Vagina (tissue), 2 donors: Measurements from ENCODE around the gene LDB2. TPM values are rescaled to one million over a fixed set of nuclear protein-coding genes. Genes with fewer than 3 reads are reported as not detected.

Experiments used
- DNase-seq, 2 donors: peaks; one replicate each; pipeline ENCODE4 v3.0.0-alpha.2; 2017; ENCODE audit errors: extremely low spot score in 2 of 2
- H3K27ac ChIP-seq: fragments of 200-600 bp; sonication (generic); one replicate; pipeline ENCODE4 v1.5.1; 2019
- H3K27me3 ChIP-seq: fragments of 200-600 bp; sonication (generic); one replicate; pipeline ENCODE4 v1.5.1; 2019
- H3K36me3 ChIP-seq, 2 donors: fragments of 200-600 bp; sonication (generic); one replicate each; pipeline ENCODE4 v1.5.1; 2017 to 2019
- H3K4me1 ChIP-seq: fragments of 200-600 bp; sonication (generic); one replicate; pipeline ENCODE4 v1.5.1; 2019
- H3K4me3 ChIP-seq, 2 donors: fragments of 200-600 bp; sonication (generic); 1 replicate in 1 of 2; 2 replicates in 1 of 2; pipeline ENCODE4 v1.5.1; 2016 to 2019
- H3K9me3 ChIP-seq: fragments of 200-600 bp; sonication (generic); one replicate; pipeline ENCODE4 v1.5.1; 2019
- POLR2A ChIP-seq, 2 donors: fragments of 450-650 bp; IDR thresholded peaks; one replicate each; pipeline ENCODE4 v1.6.1; 2017; ENCODE audit warnings: antibody characterized with exemption in 2 of 2, mild to moderate bottlenecking in 2 of 2, moderate library complexity in 2 of 2
- POLR2AphosphoS5 ChIP-seq, 2 donors: sonication (generic); formaldehyde crosslinking; IDR thresholded peaks; one replicate each; pipeline ENCODE4 v1.9.0; 2017; ENCODE audit warnings: antibody characterized with exemption in 2 of 2, mild to moderate bottlenecking in 2 of 2, low read depth in 1 of 2; ENCODE audit not compliant: insufficient read depth in 1 of 2
- intact Hi-C: fragments of 100-400 bp; cut with DNase I; formaldehyde crosslinking; loops from one replicate; pipeline ENCODE4 v1.15.1; 2023
- total RNA-seq: library from RNA; depleted of rRNA; stranded (reverse); fragments of >200 nt; gene quantifications from one replicate; pipeline ENCODE4 v1.2.3, GENCODE V29; 2016
- TF ChIP-seq, protein P1 (sequence below), 3 experiments: fragments of 450-650 bp in 2 of 3; fragments of 200-600 bp in 1 of 3; sonication (generic) in 1 of 3; IDR thresholded peaks; one replicate each; pipeline ENCODE4 v1.5.1; 2017 to 2019; ENCODE audit warnings: antibody characterized with exemption in 3 of 3, mild to moderate bottlenecking in 2 of 3, moderate library complexity in 2 of 3

Gene LDB2
- total RNA-seq, 1 donor from 2014 or later = 70.0 TPM

DNA sequence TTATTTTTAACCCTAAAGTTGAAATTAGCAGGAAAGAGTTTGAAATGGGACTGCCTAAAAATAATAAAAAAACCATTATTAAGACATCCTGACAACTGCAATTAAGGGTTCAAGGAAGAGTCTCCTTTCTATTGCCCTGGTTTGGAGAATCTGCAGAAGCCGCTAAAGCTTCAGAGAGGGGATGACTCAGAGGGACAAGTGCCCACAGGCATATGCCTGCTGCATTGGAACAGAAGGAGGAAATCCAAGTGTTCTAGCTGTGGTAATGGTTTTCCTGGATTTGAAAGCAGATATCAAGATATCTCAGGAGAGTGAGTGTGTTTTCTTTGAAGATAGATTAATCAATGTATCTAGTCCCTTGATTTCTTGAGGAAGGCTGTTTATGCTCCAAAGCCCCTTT lies 437.1 kb downstream of the LDB2 start:
- Histone ChIP-seq H3K36me3 (no peaks in the 10 kb centered on the region), H3K9me3 (no peaks in the 10 kb centered on the region), H3K27ac (no peak overlapping the region), H3K4me3 (no peak overlapping the region), H3K4me1 (no peaks in the 10 kb centered on the region), H3K27me3 (no peaks in the 10 kb centered on the region)
- TF ChIP-seq POLR2AphosphoS5 (IDR thresholded peaks at IDR 0.05; ENCODE audit: insufficient read depth in 1 of 2, low read depth in 1 of 2) = no peak
- TF ChIP-seq, protein P1, sequence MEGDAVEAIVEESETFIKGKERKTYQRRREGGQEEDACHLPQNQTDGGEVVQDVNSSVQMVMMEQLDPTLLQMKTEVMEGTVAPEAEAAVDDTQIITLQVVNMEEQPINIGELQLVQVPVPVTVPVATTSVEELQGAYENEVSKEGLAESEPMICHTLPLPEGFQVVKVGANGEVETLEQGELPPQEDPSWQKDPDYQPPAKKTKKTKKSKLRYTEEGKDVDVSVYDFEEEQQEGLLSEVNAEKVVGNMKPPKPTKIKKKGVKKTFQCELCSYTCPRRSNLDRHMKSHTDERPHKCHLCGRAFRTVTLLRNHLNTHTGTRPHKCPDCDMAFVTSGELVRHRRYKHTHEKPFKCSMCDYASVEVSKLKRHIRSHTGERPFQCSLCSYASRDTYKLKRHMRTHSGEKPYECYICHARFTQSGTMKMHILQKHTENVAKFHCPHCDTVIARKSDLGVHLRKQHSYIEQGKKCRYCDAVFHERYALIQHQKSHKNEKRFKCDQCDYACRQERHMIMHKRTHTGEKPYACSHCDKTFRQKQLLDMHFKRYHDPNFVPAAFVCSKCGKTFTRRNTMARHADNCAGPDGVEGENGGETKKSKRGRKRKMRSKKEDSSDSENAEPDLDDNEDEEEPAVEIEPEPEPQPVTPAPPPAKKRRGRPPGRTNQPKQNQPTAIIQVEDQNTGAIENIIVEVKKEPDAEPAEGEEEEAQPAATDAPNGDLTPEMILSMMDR (IDR thresholded peaks at IDR 0.05) = no peak
- no peak for TF ChIP-seq POLR2A (IDR thresholded peaks at IDR 0.05)
- no peak for DNase-seq
- intact Hi-C loops = no loop called here

- H3K4me1 ChIP-seq = no peaks in the 10 kb centered on the region
- intact Hi-C loops = no loop called here
- no peak for TF ChIP-seq POLR2A (IDR thresholded peaks at IDR 0.05)
- no peak for TF ChIP-seq POLR2AphosphoS5 (IDR thresholded peaks at IDR 0.05; ENCODE audit: insufficient read depth in 1 of 2, low read depth in 1 of 2)
- TF ChIP-seq, protein P1 (IDR thresholded peaks at IDR 0.05) = no peak
- H3K9me3 ChIP-seq = no peaks in the 10 kb centered on the region
- H3K27me3 ChIP-seq = no peaks in the 10 kb centered on the region
- H3K27ac ChIP-seq = no peak overlapping the region
- H3K4me3 ChIP-seq = no peak overlapping the region
- H3K36me3 ChIP-seq = no peaks in the 10 kb centered on the region
- no peak for DNase-seq
Observed at GRCh38 chr4:16457944-16458343, 440.5 kb downstream of the LDB2 start.
